Activated naive CD4-positive, alpha-beta T cell treated with anti-CD3 and anti-CD28 coated beads, Interleukin-2, amount 50 U/mL, for 24 hours (primary cell): ENCODE results near the gene STC2.

Experiments
- H3K27ac Mint-ChIP-seq: one replicate; pipeline ENCODE4 v1.8.0; 2021; ENCODE audit warnings: mild to moderate bottlenecking, mixed read lengths
- H3K27me3 Mint-ChIP-seq: one replicate; pipeline ENCODE4 v1.8.0; 2021; ENCODE audit warnings: mixed read lengths
- H3K36me3 Mint-ChIP-seq: one replicate; pipeline ENCODE4 v1.8.0; 2021; ENCODE audit warnings: mixed read lengths
- H3K4me1 Mint-ChIP-seq: one replicate; pipeline ENCODE4 v1.8.0; 2021; ENCODE audit warnings: mixed read lengths
- H3K4me3 Mint-ChIP-seq: one replicate; pipeline ENCODE4 v1.8.0; 2021; ENCODE audit warnings: mild to moderate bottlenecking, mixed read lengths
- H3K9me3 Mint-ChIP-seq: one replicate; pipeline ENCODE4 v1.8.0; 2021; ENCODE audit warnings: mixed read lengths

Gene STC2

DNA sequence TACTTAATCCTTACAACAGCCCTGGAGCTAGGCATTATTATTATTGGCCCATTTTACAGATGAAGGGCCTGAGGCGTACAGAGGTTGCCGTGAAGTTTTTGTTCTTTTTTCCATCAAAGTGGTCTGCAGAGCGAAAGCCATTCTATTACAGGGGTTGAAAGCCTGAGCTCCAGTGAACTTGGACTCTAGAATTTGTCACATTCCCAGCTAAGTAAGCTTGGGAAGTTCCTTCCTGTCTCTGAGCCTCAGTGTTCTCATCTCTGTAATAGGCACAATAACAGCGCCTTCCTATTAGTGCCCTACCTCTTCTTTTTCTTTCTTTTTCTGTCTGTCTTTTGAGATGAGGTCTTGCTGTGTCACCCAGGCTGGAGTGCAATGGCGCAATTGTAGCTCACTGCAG, 49.0 kb downstream of the STC2 start:
- Mint-ChIP-seq H3K36me3 (peaks cover under 1% of the 10 kb centered on the region), H3K9me3 (no peaks in the 10 kb centered on the region), H3K4me1 (peaks cover 7% of the 10 kb centered on the region), H3K27ac (no peak overlapping the region), H3K4me3 (no peak overlapping the region), H3K27me3 (peaks cover 21% of the 10 kb centered on the region)

GRCh38 chr5:173278641-173279040, 49.6 kb downstream of the STC2 start:
- peaks cover 20% of the 10 kb centered on the region for H3K27me3 Mint-ChIP-seq
- H3K36me3 Mint-ChIP-seq: no peaks in the 10 kb centered on the region
- H3K27ac Mint-ChIP-seq: no peak overlapping the region
- H3K9me3 Mint-ChIP-seq: no peaks in the 10 kb centered on the region
- no peak overlapping the region for H3K4me3 Mint-ChIP-seq
- H3K4me1 Mint-ChIP-seq: peaks cover 5% of the 10 kb centered on the region

- Mint-ChIP-seq H3K27me3 (peaks cover 20% of the 10 kb centered on the region), H3K9me3 (no peaks in the 10 kb centered on the region), H3K4me1 (peaks cover 2% of the 10 kb centered on the region), H3K4me3 (no peak overlapping the region), H3K27ac (no peak overlapping the region), H3K36me3 (no peaks in the 10 kb centered on the region)
Observed at GRCh38 chr5:173278172-173278571, 50.0 kb downstream of the STC2 start.

DNA sequence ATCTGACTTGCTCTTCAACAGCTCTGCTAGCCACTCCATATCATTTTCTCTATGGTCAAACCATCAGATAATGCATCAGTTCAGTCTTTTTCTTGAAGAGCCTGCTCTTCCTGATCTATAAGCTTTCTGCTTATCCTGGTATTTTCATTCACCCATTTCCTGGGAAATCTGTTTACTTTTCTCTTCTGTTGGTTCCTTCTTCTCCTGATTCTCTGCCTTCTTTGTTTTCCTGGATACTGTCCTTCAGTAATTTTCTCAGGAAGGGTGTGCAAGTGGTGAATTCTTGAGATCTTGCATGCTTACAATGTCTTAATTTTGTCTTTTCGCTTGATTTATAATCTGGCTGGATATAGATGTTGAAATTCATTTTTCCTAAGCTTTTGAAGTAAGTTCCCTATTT, 53.4 kb downstream of the STC2 start:
- Mint-ChIP-seq H3K4me3 (no peak overlapping the region), H3K36me3 (peaks cover 3% of the 10 kb centered on the region), H3K4me1 (no peaks in the 10 kb centered on the region), H3K9me3 (no peaks in the 10 kb centered on the region), H3K27me3 (peaks cover 11% of the 10 kb centered on the region), H3K27ac (no peak overlapping the region)

DNA sequence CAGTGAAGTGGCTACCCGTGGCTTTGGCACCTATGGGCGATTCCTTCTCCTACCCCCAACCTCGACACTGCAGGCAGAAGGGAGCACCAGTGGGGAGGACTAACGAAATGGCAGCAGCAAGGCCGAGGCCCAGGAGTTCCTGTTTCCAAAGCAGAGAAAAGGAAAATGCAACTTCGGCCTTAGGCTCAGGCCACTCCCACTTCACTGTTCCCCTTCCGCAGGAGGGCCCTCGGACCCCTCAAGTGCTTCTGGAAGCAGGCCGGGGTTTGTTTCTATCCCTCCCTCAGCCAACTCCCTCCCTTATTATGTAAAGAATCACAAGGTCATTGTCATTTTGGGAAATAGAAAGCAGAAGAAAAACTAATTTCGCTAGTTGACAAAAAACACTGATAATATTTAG, 56.8 kb downstream of the STC2 start:
- no peaks in the 10 kb centered on the region for H3K9me3 Mint-ChIP-seq
- no peak overlapping the region for H3K4me3 Mint-ChIP-seq
- H3K27ac Mint-ChIP-seq: no peak overlapping the region
- H3K36me3 Mint-ChIP-seq: peaks cover 3% of the 10 kb centered on the region
- H3K27me3 Mint-ChIP-seq: peaks cover 10% of the 10 kb centered on the region
- no peaks in the 10 kb centered on the region for H3K4me1 Mint-ChIP-seq

DNA sequence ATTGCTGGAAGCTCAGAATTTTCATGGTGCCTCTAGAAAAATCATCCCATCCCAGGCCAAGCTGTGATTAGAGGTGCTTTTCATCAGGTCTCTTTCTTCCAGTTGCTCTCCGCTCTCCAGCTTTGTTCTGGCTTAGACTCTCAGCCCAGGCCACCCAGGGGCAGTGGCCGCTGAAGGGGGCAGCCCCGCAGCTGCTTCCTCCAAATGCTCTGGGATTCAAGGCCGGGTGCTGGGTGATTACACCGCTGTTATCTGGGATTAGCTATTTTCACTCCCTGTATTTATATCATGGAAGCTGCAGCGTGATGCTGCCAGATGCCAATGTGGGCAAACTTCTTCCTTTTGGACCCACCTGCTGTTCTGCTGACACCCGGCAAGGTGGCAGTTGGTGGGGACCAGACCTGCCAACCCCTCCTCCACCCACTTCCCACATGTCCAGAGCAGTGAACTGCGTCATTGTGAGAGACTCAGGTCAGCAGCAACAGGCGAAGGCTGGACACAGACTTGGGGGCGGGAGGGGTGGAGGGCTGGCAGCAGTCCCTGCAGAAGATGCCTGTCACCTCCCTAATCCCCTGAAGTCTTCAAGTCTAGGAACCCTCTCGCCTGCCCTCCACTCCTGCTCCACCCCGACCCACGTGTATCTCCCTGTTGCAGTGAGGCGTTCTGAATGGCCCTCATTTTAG, 59.3 kb downstream of the STC2 start:
- Mint-ChIP-seq H3K9me3 (no peaks in the 10 kb centered on the region), H3K4me3 (no peak overlapping the region), H3K27ac (no peak overlapping the region), H3K27me3 (peaks cover 14% of the 10 kb centered on the region), H3K4me1 (no peaks in the 10 kb centered on the region), H3K36me3 (peaks cover 3% of the 10 kb centered on the region)

- no peak overlapping the region for H3K27ac Mint-ChIP-seq
- H3K9me3 Mint-ChIP-seq: no peaks in the 10 kb centered on the region
- peaks cover 11% of the 10 kb centered on the region for H3K27me3 Mint-ChIP-seq
- H3K4me3 Mint-ChIP-seq: no peak overlapping the region
- H3K36me3 Mint-ChIP-seq: no peaks in the 10 kb centered on the region
- H3K4me1 Mint-ChIP-seq: no peaks in the 10 kb centered on the region
Observed at GRCh38 chr5:173265433-173265832, 62.8 kb downstream of the STC2 start.
